ENCODE results near the gene CAPN10.
A peak's percentile ranks its signal among the peaks of the same experiment; 100 is the strongest.
"Not testable (repeated sequence)": the region's sequence is repeated elsewhere in the genome, so short reads cannot be mapped to it uniquely, and the experiment has no call there.

CAPN10 gene, protein sequence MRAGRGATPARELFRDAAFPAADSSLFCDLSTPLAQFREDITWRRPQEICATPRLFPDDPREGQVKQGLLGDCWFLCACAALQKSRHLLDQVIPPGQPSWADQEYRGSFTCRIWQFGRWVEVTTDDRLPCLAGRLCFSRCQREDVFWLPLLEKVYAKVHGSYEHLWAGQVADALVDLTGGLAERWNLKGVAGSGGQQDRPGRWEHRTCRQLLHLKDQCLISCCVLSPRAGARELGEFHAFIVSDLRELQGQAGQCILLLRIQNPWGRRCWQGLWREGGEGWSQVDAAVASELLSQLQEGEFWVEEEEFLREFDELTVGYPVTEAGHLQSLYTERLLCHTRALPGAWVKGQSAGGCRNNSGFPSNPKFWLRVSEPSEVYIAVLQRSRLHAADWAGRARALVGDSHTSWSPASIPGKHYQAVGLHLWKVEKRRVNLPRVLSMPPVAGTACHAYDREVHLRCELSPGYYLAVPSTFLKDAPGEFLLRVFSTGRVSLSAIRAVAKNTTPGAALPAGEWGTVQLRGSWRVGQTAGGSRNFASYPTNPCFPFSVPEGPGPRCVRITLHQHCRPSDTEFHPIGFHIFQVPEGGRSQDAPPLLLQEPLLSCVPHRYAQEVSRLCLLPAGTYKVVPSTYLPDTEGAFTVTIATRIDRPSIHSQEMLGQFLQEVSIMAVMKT

DNA sequence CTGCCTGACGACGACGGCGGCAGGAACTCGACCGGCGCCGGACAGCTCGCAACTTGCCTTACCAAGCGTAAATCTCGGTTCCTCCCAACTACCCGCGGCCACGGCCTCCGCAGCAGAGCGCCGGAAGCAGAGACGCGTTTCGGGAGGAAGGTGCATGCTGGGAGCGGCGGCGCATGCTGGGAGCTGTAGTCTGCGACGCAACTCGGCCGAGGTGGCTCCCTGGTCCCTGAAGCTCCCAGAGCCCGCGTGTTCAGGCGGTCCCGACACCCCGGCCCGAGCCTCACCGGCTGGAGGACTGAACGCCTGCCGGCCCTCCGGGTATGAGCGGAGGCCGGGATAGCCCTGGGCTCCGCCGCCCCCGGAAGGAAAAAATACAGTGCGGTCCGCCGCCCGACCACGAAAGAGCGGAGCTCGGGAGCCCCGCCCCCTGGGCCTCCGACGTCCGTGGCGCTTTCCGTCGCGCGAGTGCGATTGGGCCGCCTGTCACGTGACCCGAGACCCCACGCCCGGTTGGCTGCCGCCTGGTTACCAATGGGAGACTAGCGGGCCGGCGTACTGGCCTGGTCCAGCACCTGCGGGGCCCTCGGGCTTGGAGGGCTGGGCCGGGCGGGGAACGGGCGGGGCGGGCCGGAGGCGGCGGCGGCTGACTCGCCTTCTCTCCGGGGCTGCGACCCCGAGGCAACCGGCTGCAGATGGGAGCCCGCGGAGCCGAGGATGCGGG, at the start of gene CAPN10:
Gene CAPN10 (plus strand): TSS at position 537 of the 721 bp plus-strand sequence. CDS start 178 bp downstream, at position 715.
- peak; percentile 98 for DNase-seq

GRCh38 chr2:240538031-240538780, 48.3 kb upstream of the CAPN10 start:
- DNase-seq = no peak

DNA sequence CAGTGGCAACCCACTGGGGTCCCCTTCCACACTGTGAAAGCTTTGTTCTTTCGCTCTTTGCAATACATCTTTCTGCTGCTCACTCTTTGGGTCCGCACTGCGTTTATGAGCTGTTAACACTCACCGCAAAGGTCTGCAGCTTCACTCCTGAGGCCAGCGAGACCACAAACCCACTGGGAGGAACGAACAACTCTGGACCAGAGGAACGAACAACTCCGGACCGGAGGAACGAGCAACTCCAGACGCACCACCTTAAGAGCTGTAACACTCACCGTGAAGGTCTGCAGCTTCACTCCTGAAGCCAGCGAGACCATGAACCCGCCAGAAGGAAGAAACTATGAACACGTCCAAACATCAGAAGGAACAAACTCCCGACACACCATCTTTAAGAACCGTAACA, 47.4 kb upstream of the CAPN10 start:
- DNase-seq = not testable (repeated sequence)

- no peak for DNase-seq
These were observed 46.6 kb upstream of the CAPN10 start for GRCh38 chr2:240539906-240540305.

DNA sequence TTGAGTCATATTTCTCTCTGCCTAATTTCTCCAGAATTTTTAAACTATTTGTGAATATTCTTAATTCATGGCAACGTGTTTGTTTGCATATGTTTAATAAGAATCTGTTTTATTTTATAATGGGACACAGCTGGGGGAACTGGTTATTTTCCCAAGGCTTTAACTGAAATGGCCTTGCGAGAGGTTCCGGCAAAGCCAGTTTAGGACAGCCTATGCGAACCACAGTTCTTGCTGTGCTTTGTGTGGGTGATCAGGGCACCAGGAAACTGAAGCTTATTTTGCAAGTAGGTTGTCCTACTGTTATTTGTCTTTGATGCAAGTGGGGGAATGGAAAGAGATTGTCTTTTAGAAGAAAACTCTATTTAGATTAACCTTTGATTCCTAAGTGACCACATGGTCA, 35.2 kb upstream of the CAPN10 start:
- no peak for DNase-seq

DNA sequence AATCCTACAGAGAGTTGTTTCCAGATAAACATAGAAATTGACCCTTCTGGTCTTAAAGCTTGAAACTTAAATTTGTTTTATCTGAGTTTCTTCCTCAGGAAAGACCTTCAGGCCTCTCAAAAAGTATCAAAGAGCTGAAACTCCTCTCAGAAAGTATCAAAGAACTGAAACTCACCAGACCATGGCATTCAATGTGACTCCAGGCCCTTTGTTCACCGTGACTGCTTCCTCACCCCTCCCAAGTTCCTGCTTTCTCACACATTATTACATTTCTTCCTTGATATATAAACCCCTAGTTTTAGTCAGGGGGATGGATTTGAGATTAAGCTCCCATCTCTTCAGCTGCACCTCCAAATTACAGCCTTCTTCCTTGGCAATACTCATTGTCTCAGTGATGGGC, 34.7 kb upstream of the CAPN10 start:
- no peak for DNase-seq

- DNase-seq = no peak
These were observed 32.5 kb upstream of the CAPN10 start for GRCh38 chr2:240553956-240554480.

DNA sequence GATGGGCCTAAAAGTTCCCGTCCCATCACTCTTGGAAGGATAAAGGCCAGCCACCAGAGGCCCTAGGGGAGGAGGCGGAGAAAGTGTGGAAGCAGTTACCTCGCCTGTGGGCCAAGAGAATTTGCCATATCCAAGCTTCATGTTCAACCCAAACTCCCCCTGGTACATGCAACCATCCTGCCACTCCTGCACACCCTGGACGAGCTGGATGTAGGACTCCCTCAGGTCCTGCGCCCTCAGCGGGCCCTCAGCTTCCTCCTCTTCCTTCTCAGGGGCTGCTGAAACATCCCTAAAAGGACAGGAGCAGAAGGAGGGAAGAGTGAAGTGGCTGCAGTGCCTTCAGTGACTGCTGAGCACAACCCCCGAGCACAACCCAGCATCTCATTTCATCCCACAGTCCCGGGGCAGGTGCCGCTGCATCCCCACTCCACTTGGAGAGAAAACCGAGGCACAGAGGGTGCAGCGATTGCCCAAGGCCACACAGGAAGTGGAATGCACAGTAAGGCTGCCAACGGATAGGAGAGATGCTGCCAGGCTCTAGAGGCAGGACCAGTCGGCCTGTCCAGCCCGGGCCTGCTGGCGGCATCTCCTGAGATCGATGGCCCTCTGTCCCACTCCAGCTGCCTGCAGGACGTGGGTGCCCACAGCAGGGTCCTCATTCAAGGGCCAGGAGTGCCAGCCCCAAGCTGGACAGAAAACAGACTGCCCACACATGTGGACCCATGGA, 31.6 kb upstream of the CAPN10 start:
- no peak for DNase-seq

- DNase-seq = no peak
These were observed 30.8 kb upstream of the CAPN10 start for GRCh38 chr2:240555541-240556250.

GRCh38 chr2:240556553-240557100, 29.9 kb upstream of the CAPN10 start:
- peak; percentile 73 for DNase-seq

DNA sequence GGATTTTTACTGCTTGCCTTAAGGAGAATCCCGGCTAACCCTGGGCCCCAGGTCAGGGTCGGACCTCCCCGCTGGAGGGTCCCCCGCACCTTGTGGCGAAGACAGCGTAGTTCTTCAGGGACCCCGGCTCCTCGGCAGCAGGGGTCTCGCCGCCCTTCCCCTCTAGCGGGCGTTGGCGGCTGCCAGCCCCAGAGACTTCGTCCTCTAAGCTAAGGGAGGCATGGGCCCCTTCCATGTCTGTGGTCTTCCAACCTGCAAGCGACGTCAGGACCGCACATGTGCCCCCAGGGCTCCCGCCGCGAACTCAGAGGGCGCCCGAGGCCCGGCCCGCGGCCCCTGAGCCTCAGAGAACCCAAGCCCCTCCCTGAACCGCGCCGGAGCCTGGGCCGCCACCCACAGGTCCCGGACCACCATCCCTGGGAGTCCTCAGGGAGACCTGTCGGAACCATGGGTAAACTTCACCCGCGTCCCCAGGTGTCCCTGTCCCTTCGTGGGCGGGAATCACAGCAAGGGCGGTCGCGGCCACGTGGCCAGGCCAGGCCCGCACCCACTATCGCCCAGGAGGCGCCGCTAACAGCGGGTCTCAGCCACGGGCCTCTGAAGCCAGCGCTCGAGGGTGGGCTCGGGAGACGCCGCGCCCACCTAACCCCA, 29.3 kb upstream of the CAPN10 start:
- no peak for DNase-seq

GRCh38 chr2:240557808-240558207, 28.7 kb upstream of the CAPN10 start, which contains the start of gene ANKMY1:
Gene ANKMY1 (minus strand): TSS chr2:240557988. CDS start chr2:240557335, 653 bp downstream.
- DNase-seq = peak; percentile 65

DNA sequence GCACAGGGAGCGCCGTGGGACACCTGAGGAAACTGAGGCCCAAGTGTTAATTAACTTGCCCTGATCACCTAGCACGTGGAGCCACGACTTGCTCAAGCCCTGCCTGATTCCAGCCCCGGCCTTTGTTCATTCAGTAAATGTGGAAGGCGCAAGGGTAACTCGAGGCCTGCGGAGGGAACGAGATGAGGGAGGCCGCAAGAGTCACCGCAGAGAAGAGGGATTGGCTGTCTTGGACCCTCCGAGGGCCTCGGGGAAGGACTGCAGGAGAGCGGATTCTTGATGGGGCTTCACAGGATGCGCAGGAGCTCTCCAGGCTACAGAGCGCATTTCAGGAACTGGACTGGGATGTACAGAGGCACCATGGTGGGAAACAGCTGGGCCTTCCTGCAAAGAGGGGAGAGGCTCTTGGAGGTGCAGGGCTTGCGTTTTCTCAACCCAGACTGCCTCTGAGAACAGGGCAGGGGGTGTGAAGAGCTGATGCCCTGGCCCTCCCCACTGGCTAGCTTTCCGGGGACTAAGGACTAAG, 28.2 kb upstream of the CAPN10 start:
- no peak for DNase-seq

DNA sequence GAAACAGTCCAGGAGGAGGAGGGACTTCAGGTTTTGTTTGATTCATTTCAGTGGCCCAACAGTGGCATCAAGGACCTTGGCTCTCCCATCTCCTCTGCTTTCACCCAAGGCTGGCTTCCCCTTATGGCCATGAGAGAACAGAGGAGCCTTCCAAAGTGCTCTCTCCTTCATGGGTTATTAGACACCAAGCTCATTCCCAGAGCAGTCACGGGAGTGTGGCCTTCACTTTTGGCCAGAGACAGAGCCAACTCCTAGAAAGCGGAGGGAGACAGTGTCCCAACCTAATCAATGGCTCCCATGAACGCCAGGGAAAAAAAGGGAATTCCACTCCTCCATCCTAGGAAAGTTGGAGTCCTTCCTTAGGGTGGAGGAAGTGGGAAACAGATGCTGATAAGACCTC, 27.2 kb upstream of the CAPN10 start:
- peak; percentile 9 for DNase-seq

DNA sequence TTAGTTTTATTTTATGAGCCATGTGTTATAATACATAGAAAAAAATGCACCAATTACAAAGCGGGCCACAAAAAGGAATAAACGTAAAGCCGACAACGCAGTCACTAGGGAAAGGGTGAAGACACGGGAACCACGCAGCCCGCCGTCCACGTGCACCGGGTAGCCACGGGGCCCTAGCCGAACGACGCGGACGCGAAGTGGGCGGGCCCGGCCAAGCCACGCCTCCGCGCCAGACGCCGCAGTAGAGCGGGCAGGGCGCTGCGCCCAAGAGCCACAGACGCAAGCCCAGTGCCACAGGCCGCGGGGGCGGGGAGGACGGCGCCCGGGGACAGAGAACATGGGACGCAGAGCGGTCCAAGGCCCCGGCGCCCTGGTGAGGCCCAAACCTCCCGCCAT, 26.5 kb upstream of the CAPN10 start, which contains the start of gene DUSP28:
Gene DUSP28 (plus strand): TSS at position 274 of the 396 bp plus-strand sequence. CDS start 328 bp downstream, outside the sequence.
- DNase-seq = peak; percentile 90

DNA sequence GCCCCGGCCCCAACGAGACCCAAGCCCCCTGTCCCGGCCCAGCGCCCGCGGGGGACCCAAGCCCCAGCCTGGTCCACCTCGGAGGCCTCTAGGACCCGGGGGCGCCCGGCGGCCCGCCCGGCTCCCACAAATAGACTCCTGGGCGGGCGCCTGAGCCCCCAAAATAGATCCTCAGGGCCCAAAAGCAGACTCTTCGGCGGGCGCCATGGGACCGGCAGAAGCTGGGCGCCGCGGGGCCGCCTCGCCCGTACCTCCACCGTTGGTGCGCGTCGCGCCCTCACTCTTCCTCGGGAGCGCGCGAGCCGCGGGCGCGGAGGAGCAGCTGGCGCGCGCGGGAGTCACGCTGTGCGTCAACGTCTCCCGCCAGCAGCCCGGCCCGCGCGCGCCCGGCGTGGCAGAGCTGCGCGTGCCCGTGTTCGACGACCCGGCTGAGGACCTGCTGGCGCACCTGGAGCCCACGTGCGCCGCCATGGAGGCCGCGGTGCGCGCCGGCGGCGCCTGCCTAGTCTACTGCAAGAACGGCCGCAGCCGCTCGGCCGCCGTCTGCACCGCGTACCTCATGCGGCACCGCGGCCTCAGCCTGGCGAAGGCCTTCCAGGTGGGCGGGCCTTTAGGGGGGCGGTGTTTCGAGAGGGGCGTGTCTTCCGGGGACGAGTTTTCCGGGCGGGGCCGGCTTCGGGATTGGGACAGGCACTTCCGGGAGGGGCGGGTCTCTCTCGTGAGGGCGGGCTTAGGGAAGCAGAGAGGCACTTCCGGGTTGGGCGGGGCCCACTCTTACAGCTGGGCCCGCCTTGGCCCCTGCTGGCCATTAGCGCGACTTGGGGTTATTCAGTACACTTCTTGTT, 25.8 kb upstream of the CAPN10 start:
- DNase-seq = peak; percentile 100

- DNase-seq = peak; percentile 24
These were observed 25.1 kb upstream of the CAPN10 start for GRCh38 chr2:240561325-240561971.

DNA sequence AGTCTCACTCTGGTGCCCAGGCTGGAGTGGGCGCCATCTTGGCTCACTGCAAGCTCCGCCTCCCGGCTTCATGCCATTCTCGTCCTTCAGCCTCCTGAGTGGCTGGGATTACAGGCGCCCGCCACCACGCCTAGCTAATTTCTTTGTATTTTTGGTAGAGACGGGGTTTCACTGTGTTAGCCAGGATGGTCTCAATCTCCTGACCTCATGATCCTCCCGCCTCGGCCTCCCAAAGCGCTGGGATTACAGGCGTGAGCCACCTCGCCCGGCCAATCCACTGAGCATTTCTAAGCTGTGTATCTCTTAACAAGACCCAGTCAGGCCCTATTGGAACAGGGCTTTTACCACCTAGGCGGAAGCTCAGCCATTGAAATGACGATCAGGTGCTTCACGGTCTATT, 23.3 kb upstream of the CAPN10 start:
- not testable (repeated sequence) for DNase-seq
